ENCODE data around the gene SPPL3.

The SPPL3 gene

GRCh38 chr12:120822832-120823503 lies 81.2 kb downstream of the SPPL3 start:
- DNase-seq (ENCODE audit: low read depth), result no peak
- TF ChIP-seq CTCF (conservative IDR thresholded peaks at IDR 0.05; ENCODE audit: low read length), result no peak
- no peak overlapping the region for H3K4me3 ChIP-seq (ENCODE audit: low read length)

- no peak overlapping the region for H3K4me3 ChIP-seq (ENCODE audit: low read length)
- no peak for TF ChIP-seq CTCF (conservative IDR thresholded peaks at IDR 0.05; ENCODE audit: low read length)
- DNase-seq (ENCODE audit: low read depth), result no peak
Measured at GRCh38 chr12:120821878-120822277, 82.3 kb downstream of the SPPL3 start.

GRCh38 chr12:120820884-120821510 lies 83.2 kb downstream of the SPPL3 start:
- TF ChIP-seq CTCF (conservative IDR thresholded peaks at IDR 0.05; ENCODE audit: low read length), result no peak
- H3K4me3 ChIP-seq (ENCODE audit: low read length), result no peak overlapping the region
- DNase-seq (ENCODE audit: low read depth), result no peak

- H3K4me3 ChIP-seq (ENCODE audit: low read length), result no peak overlapping the region
- no peak for TF ChIP-seq CTCF (conservative IDR thresholded peaks at IDR 0.05; ENCODE audit: low read length)
- DNase-seq (ENCODE audit: low read depth), result no peak
Measured at GRCh38 chr12:120818416-120818815, 85.7 kb downstream of the SPPL3 start.

GRCh38 chr12:120817559-120818330 lies 86.4 kb downstream of the SPPL3 start:
- no peak for DNase-seq (ENCODE audit: low read depth)
- no peak for TF ChIP-seq CTCF (conservative IDR thresholded peaks at IDR 0.05; ENCODE audit: low read length)
- H3K4me3 ChIP-seq (ENCODE audit: low read length), result no peak overlapping the region

- DNase-seq (ENCODE audit: low read depth), result no peak
- no peak overlapping the region for H3K4me3 ChIP-seq (ENCODE audit: low read length)
- TF ChIP-seq CTCF (conservative IDR thresholded peaks at IDR 0.05; ENCODE audit: low read length), result no peak
Measured at GRCh38 chr12:120816363-120816762, 87.8 kb downstream of the SPPL3 start.

Measured in AG10803 (cell line).